Measurements from ENCODE around the gene ZDHHC13. TPM values are rescaled to one million over a fixed set of nuclear protein-coding genes. Genes with fewer than 3 reads are reported as not detected.

The ZDHHC13 gene
- total and polyA plus RNA-seq, 9 of the 15 experiments (the other 6 are each of a cell fraction or from before 2014, with no cell fraction given), result 4.7 to 18.6 (median 10.0) TPM

DNA sequence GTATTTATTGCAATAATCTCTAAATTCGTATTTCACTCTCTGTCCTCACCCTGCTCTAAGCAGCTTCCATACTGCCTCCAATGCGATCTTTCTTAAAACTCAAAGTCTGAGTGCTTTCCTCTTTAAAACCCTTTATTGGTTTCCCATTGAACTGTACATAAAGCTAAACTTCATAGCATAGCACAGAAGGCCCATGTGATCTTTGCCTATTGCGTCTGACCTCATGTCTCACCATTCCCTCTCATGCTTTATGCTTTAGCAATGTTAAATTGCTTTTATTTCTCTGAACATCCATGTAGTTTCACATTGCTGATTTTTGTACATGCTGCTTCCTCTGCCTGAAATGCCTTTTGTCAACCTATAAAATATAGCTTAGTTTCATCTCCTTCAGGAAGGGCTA, 28.4 kb downstream of the ZDHHC13 start:
- intact Hi-C loops (cut with micrococcal nuclease) (no loop called here), in situ Hi-C loops (cut with MboI) (no loop called here)
- FAIRE-seq (no peak), ATAC-seq (no peak), DNase-seq (ENCODE audit: extremely low read depth in 1 of 4, low spot score in 3 of 4) (no peak)
- CTCF ChIA-PET (ENCODE audit: low intra/inter-chr PET ratio), result no interaction called here
- no peaks in the 10 kb centered on the region for H3K9me1 ChIP-seq (ENCODE audit: control insufficient read depth, insufficient read depth, low read length)
- H3K27me3 ChIP-seq (ENCODE audit: control insufficient read depth in 2 of 2, insufficient read depth in 2 of 2, low read length in 2 of 2), result no peaks in the 10 kb centered on the region
- H3K9ac ChIP-seq (ENCODE audit: insufficient read depth in 1 of 2, low read depth in 2 of 2, low read length in 2 of 2), result no peak overlapping the region
- no peaks in the 10 kb centered on the region for H3K4me1 ChIP-seq (replicated peaks in 1 of 2; ENCODE audit: control insufficient read depth in 2 of 2, insufficient read depth in 2 of 2, low read length in 2 of 2)
- no peaks in the 10 kb centered on the region for H3K9me3 ChIP-seq (replicated peaks; ENCODE audit: control insufficient read depth, insufficient read depth, low read depth, low read length)
- POLR2A ChIA-PET, result no interaction called here
- no peak for TF ChIP-seq AFF4 (CRISPR knock-in tag; IDR thresholded peaks at IDR 0.05)
- no peaks in the 10 kb centered on the region for H3K79me2 ChIP-seq (ENCODE audit: control insufficient read depth, insufficient read depth, low read length)
- no peaks in the 10 kb centered on the region for H4K20me1 ChIP-seq (replicated peaks; ENCODE audit: control insufficient read depth, insufficient read depth, low read length)
- no peak overlapping the region for H2AFZ ChIP-seq (ENCODE audit: low read depth, low read length)
- WGBS (ENCODE audit: insufficient coverage, low coverage, missing lambda C conversion rate), result 55% methylated on average over 3 of the region's 3 CpGs
- H3K27ac ChIP-seq (ENCODE audit: extremely low read depth, low read depth, low read length), result no peak overlapping the region
- H3K4me2 ChIP-seq (ENCODE audit: insufficient read depth, low read length), result no peak overlapping the region
- BruUV-seq (replicated peaks), result no TSS peak
- no peak overlapping the region for H3K4me3 ChIP-seq
- H3K36me3 ChIP-seq (ENCODE audit: control insufficient read depth, insufficient read depth, low read length), result peaks cover 16% of the 10 kb centered on the region; the same call in 1 of the 3 replicates

DNA sequence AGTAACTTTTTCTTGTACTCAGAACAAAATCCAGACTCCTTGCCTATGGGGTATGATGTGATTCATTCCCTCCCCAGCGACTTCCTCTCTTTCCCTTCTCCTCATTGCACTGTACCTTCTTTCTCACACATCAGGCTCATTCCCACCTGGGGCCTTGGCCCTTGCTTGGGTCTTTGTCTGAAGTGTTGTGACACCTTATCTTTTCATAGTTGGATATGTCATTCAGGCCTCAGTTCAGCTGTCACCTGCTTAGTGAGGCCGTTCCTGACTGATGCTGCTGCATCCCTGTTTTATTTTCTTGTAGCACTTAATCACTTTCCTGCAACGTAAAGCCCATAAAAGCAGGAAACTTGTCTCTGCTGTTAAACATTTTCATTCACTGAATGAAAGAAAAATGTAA, 39.9 kb downstream of the ZDHHC13 start:
- Histone ChIP-seq H3K9ac (ENCODE audit: insufficient read depth in 1 of 2, low read depth in 2 of 2, low read length in 2 of 2) (no peak overlapping the region), H3K27ac (ENCODE audit: extremely low read depth, low read depth, low read length) (no peak overlapping the region), H3K9me3 (replicated peaks; ENCODE audit: control insufficient read depth, insufficient read depth, low read depth, low read length) (no peaks in the 10 kb centered on the region), H3K27me3 (ENCODE audit: control insufficient read depth in 2 of 2, insufficient read depth in 2 of 2, low read length in 2 of 2) (no peaks in the 10 kb centered on the region), H3K4me3 (no peak overlapping the region), H3K4me1 (replicated peaks in 1 of 2; ENCODE audit: control insufficient read depth in 2 of 2, insufficient read depth in 2 of 2, low read length in 2 of 2) (no peaks in the 10 kb centered on the region), H3K4me2 (ENCODE audit: insufficient read depth, low read length) (no peak overlapping the region), H3K36me3 (ENCODE audit: control insufficient read depth, insufficient read depth, low read length) (peaks cover 16% of the 10 kb centered on the region; the same call in 2 of the 3 replicates), H3K79me2 (ENCODE audit: control insufficient read depth, insufficient read depth, low read length) (no peaks in the 10 kb centered on the region), H2AFZ (ENCODE audit: low read depth, low read length) (no peak overlapping the region), H4K20me1 (replicated peaks; ENCODE audit: control insufficient read depth, insufficient read depth, low read length) (no peaks in the 10 kb centered on the region), H3K9me1 (ENCODE audit: control insufficient read depth, insufficient read depth, low read length) (no peaks in the 10 kb centered on the region)
- no peak for DNase-seq (ENCODE audit: extremely low read depth in 1 of 4, low spot score in 3 of 4)
- 13% methylated on average over 3 of the region's 3 CpGs for WGBS (ENCODE audit: insufficient coverage, low coverage, missing lambda C conversion rate)
- BruUV-seq (replicated peaks), result no TSS peak
- ATAC-seq, result no peak
- ChIA-PET POLR2A (no interaction called here), CTCF (ENCODE audit: low intra/inter-chr PET ratio) (no interaction called here)
- intact Hi-C loops (cut with micrococcal nuclease), result no loop called here
- in situ Hi-C loops (cut with MboI), result no loop called here
- no peak for FAIRE-seq
- TF ChIP-seq, protein P1, sequence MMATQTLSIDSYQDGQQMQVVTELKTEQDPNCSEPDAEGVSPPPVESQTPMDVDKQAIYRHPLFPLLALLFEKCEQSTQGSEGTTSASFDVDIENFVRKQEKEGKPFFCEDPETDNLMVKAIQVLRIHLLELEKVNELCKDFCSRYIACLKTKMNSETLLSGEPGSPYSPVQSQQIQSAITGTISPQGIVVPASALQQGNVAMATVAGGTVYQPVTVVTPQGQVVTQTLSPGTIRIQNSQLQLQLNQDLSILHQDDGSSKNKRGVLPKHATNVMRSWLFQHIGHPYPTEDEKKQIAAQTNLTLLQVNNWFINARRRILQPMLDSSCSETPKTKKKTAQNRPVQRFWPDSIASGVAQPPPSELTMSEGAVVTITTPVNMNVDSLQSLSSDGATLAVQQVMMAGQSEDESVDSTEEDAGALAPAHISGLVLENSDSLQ (IDR thresholded peaks at IDR 0.05), result no peak
- TF ChIP-seq ETV1 (tag; conservative IDR thresholded peaks at IDR 0.05; ENCODE audit: low read depth), result no peak
- no peak for TF ChIP-seq LARP7 (IDR thresholded peaks at IDR 0.05)
- no peak for TF ChIP-seq ZNF717 (CRISPR knock-in tag; IDR thresholded peaks at IDR 0.05)
- TF ChIP-seq GABPB1 (CRISPR knock-in tag; IDR thresholded peaks at IDR 0.05), result no peak
- TF ChIP-seq ZC3H8 (IDR thresholded peaks at IDR 0.05), result no peak
- TF ChIP-seq POLR2A (conservative IDR thresholded peaks at IDR 0.05), result no peak
- no peak for TF ChIP-seq XRCC4 (IDR thresholded peaks at IDR 0.05; ENCODE audit: extremely low read depth, insufficient read depth, insufficient read length)
- TF ChIP-seq, protein P2, sequence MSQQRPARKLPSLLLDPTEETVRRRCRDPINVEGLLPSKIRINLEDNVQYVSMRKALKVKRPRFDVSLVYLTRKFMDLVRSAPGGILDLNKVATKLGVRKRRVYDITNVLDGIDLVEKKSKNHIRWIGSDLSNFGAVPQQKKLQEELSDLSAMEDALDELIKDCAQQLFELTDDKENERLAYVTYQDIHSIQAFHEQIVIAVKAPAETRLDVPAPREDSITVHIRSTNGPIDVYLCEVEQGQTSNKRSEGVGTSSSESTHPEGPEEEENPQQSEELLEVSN (IDR thresholded peaks at IDR 0.05; ENCODE audit: borderline replicate concordance in 1 of 2, extremely low read depth in 1 of 2, insufficient read depth in 1 of 2, insufficient read length in 1 of 2, low read depth in 1 of 2, low read length in 1 of 2, poor library complexity in 1 of 2, severe bottlenecking in 1 of 2), result no peak
- TF ChIP-seq SNRNP70 (optimal IDR thresholded peaks at IDR 0.05; ENCODE audit: low read depth, low read length), result no peak

All from K562 (cell line).